Activated CD8-positive, alpha-beta memory T cell treated with anti-CD3 and anti-CD28 coated beads, Interleukin-2, amount 50 U/mL, for 48 hours (primary cell): Measurements from ENCODE around the gene ARHGEF28.

Experiments
- DNase-seq: peaks from one replicate; pipeline ENCODE4 v3.0.0-alpha.2; 2020

The ARHGEF28 gene

GRCh38 chr5:73619606-73620333, 6.2 kb upstream of the ARHGEF28 start:
- no peak for DNase-seq

DNA sequence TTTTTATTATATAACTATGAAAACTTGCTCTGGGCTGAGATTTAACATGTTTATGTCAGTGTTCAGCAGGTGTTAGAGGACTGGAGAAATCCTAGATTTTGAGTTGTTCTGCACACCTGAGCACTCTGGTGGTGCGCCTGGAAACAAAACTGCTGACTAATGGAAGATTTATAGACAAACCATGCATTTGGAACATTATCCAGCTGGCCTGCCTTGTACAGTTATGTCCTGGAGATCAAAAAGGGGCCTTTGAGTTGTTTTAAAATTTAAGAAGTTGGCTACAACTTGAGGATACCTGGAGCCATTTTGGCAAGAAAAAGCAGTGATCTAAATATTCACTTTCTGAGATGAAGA, 5.7 kb upstream of the ARHGEF28 start:
- DNase-seq = no peak

DNA sequence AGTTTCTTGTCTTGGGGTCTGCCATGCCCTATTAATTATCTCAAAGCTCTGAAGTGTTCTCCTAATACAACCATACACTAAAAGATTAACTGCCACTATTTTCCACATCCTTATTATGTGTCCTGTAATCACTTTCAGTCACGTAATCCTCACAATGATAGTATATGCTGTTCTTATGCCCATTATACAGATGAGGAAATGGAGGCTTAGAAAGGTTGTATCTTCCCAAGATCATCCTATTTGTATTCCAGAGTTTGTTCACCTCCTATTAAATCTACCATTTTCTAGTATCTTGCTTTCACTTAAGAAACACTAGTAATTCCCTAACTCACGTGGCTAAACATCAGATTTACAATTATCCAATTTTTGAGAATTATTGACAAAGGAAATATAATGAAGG, 2.9 kb upstream of the ARHGEF28 start:
- no peak for DNase-seq

GRCh38 chr5:73623901-73624404, 2.0 kb upstream of the ARHGEF28 start:
- no peak for DNase-seq

DNA sequence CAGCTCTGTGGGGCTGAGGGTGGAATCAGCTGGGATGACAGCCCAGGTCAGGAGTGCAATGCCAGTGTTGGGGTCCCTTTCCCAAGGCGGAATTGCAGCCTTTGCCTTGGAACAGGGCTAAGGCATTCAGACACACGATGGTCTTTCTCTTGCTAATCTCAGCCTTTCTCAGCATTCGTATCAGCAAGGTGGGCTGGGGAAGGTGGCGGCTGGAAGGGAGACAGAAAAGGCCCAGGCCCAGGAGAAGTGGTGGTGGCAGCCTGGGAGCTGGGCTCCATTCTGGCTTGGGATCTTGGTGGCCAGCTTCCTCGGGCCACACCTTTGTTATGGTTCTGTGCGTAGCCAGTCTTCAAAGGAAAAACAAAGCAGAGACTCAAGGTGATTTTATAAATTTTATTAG, 1.1 kb upstream of the ARHGEF28 start:
- DNase-seq = no peak

DNA sequence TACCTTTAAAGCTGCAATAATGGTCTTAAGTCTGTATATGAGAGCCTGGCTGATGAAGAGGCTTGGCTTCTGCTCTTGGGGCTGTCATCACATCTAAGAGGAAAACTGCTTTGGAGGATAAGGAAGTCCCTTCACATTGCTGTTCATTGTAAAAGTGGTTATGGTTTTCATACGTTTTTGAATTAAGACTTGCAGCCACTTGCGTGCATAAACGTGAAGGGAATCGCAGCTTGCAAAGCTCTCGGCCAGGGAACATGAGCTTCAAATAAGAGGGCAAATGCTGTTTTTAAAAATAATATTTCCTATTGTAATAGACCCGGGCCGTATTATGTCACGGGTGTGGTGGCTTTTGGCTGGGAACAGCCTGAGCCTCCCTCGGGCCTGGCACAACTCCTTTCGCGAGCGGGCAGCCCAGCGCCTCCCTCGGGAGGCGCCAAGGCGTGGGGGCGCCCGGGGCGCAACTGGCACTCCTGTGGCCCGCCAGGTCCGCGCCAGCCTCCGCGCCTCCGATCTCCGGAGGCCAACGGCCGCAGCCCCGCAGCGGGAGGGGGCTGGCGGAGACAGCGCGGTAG, 538 bp upstream of the ARHGEF28 start:
- no peak for DNase-seq

DNA sequence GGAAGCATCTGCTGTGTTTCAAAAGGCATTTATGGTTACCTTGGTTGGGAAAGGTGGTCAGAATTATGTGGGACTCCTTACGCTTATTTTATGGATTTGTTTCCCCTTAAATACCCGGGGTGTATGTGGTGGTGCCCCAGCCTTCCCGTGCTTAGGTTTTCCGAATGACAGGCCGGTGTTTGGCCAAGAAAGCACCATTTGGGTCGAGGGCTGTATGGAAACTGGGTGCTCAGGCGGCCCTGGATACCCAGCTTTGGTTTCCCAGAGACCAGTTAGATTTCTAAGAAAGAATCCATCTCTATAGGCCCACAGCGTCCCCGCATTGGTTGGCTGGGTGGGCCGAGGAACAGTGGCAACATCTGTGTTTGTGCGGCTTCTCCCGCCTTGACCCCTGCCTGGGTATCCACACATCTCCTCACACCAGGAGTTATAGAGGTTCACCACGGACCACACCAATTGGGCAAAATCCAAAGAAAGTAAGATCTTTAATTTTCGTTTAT, 868 bp downstream of the ARHGEF28 start:
- no peak for DNase-seq

DNA sequence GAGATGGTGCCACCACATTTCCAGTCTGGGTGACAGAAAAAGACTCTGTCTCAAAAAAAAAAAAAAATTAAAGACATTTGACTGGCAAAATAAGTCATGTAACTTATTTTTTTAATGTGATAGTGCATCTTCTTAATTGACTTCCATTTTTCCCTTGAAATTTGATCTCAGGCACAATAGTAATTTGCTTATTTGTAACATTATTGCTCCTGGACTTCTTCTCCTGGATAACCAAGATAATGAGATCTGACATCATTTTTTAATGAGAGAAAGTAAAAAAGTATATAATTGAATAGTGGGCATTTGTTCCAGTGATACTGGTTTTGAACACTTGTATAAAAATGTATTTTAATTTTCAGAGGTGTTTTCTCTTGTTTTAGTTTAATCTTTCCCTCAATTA, 3.5 kb downstream of the ARHGEF28 start:
- DNase-seq = no peak

DNA sequence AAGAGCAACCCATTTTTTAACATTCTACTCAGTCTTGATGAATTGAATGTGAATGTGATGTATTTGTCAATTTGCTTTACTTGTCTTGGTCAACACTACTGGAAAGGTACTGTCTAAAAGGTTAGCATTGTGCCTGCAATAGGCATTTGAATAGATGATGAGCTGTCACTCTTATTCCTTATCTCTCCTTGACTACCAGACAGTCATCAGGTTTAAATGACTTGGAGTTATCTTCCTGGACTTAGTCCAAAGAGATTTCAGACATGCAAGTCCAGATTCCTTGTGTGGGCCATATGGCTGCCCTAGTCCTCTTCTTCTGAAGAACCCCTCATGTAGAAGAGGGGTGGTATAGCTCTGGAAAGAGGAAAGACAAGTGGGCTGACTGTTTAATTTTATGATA, 4.8 kb downstream of the ARHGEF28 start:
- no peak for DNase-seq

- no peak for DNase-seq
Measured at GRCh38 chr5:73631500-73631899, 5.5 kb downstream of the ARHGEF28 start.

DNA sequence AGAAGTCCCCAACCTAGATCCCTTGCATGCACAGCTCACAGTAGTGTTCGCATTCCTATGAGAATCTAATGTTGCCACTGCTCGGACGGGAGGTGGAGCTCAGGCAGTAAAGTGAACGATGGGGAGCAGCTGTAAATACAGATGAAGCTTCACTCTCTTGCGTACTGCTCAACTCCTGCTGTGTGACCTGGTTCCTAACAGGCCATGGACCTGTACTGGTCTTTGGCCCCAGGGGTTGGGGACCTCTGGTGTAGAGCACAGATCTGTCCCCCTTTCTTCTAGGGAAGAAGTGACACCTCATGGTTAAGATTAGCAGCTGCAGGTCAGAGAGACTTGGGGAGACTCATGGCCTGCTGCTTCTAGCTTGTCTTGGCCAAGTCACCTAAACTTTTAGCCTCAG, 7.1 kb downstream of the ARHGEF28 start:
- DNase-seq = no peak

DNA sequence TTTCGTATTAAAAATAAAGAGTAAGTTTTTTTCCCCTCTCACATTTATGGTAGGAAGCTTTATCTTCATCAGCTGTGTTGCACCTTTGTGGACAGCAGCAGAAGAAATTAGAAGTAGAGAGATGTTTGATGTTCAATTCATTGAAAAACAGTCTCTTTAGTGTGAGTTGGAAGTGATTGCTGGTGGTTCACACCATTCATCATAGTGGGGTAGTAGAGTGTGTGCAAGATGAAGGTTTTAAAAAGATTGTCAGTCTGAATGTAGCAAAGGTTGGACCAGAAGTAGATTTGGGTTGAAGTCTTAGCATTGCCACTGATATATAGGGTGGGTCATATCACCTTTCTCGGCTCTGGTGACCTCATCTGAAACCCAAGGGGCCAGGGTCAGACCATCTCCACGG, 10.4 kb downstream of the ARHGEF28 start:
- DNase-seq = no peak

- DNase-seq = no peak
Measured at GRCh38 chr5:73637565-73637964, 11.6 kb downstream of the ARHGEF28 start.

- no peak for DNase-seq
Measured at GRCh38 chr5:73638344-73639095, 12.5 kb downstream of the ARHGEF28 start.

DNA sequence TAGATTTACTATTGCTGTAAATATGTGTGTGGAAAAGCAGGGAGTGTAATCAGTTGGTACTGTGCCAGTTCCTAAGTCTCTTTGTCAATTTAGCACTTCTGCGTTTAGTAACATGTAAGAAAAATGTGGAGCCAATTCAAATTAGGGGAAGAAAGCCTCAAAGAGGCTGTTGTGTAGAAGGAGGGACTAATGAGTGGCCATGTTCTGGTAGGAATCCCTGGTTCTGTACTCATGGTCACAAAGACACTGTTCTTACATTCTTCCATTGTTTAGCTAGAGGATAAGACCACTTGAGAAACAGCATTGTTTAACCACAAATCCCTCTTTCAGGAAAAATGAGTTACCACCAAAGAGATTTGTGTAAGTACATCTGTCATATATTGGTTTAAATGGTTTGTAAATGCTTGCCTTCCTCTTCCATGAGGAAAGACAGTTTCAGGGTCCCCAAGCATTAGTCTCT, 14.9 kb downstream of the ARHGEF28 start:
- DNase-seq = no peak

- no peak for DNase-seq
Measured at GRCh38 chr5:73641811-73642210, 15.8 kb downstream of the ARHGEF28 start.

DNA sequence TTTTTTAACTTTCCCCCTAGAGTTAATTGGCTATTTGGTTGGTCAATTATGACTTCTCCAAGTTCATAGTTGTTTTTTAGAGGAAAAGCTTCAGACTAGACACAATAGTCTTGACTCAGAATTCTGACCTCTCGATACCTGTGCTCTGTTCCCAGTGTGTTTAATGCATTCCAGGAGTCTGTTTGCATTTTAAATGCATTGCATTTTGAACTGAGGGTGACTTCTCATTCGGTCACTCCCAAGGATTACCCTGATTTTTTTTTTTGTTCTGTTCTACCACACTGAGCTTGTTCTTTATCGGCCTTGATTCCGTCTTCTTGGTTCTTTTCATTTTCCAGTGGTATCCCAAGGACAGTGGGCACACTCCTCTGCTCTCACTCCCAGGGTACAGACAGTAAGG, 16.3 kb downstream of the ARHGEF28 start:
- DNase-seq = no peak

- DNase-seq = no peak
Measured at GRCh38 chr5:73644385-73644963, 18.5 kb downstream of the ARHGEF28 start.

GRCh38 chr5:73647721-73648120, 21.7 kb downstream of the ARHGEF28 start:
- DNase-seq = no peak

DNA sequence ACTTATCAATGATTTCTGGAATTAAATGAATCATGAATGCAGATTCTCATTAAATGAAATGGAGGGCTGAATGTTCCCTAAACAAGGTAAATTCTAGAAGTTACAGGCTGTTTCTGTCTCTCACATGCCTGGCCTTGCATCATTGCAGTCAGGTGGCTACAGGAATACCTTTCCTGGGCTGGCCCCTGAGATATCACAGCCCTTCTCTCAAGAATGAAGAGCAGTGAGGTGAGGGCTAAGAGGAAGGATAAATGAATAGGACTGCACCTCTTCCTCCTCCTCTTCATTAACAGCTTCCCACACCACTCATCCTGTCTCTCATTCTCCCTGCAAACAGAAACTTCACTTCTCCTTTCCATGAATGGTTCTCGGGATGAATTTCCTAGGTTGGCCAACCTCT, 22.5 kb downstream of the ARHGEF28 start:
- DNase-seq = no peak

DNA sequence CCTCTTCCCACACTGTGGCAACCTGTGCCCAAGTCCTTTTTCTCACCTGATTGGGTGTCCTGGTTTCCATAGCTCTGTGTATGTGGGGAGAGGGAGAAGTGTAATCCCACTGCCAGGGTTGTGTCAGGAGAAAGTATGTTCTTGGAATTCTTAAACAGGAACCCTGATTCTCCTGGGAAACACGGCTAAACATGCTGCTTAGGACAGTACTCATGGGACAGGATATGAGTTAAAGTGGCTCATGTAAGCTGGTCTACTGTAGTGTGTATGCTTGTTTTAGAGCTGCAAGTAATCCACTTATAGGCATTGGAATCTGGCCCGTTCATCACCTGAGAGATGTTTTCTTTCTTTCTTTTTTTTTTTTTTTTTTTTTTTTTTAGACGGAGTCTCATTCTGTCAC, 23.9 kb downstream of the ARHGEF28 start:
- no peak for DNase-seq

GRCh38 chr5:73652391-73652790, 26.4 kb downstream of the ARHGEF28 start:
- DNase-seq = no peak

- DNase-seq = no peak
Measured at GRCh38 chr5:73654171-73654811, 28.3 kb downstream of the ARHGEF28 start.
